Muscle layer of duodenum (tissue), 2 donors: Measurements from ENCODE around the gene VSIG4.

Experiments used
- H3K27ac ChIP-seq: one replicate; pipeline ENCODE4 v1.7.0; 2013; ENCODE audit warnings: mild to moderate bottlenecking, low read length
- H3K27me3 ChIP-seq: one replicate; pipeline ENCODE4 v1.7.0; 2013; ENCODE audit warnings: low read depth, mild to moderate bottlenecking, control low read depth, low read length
- H3K36me3 ChIP-seq, 2 donors: one replicate each; pipeline ENCODE4 v1.7.0; 2013; ENCODE audit warnings: low read length in 2 of 2, control low read depth in 1 of 2, mild to moderate bottlenecking in 1 of 2; ENCODE audit not compliant: insufficient read depth in 2 of 2, control insufficient read depth in 1 of 2
- H3K4me1 ChIP-seq, 2 donors: one replicate each; pipeline ENCODE4 v1.7.0; 2013; ENCODE audit warnings: low read length in 2 of 2, mild to moderate bottlenecking in 2 of 2, control low read depth in 1 of 2, moderate library complexity in 1 of 2; ENCODE audit not compliant: insufficient read depth in 2 of 2, control insufficient read depth in 1 of 2
- H3K4me3 ChIP-seq, 2 donors: one replicate each; pipeline ENCODE4 v1.7.0; 2013; ENCODE audit warnings: low read length in 2 of 2, low read depth in 1 of 2, mild to moderate bottlenecking in 1 of 2
- H3K9me3 ChIP-seq, 2 donors: one replicate each; pipeline ENCODE4 v1.7.0; 2013; ENCODE audit warnings: low read length in 2 of 2, control low read depth in 1 of 2, mild to moderate bottlenecking in 1 of 2; ENCODE audit not compliant: control insufficient read depth in 1 of 2
- donor health status: healthy.

Gene VSIG4

GRCh38 chrX:66046612-66047235, 6.8 kb upstream of the VSIG4 start:
- no peaks in the 10 kb centered on the region for H3K9me3 ChIP-seq
- no peak overlapping the region for H3K4me3 ChIP-seq
- no peak overlapping the region for H3K27ac ChIP-seq
- H3K4me1 ChIP-seq: no peaks in the 10 kb centered on the region
- H3K36me3 ChIP-seq: no peaks in the 10 kb centered on the region
- H3K27me3 ChIP-seq: no peaks in the 10 kb centered on the region

GRCh38 chrX:66045894-66046293, 6.0 kb upstream of the VSIG4 start:
- H3K27ac ChIP-seq: no peak overlapping the region

GRCh38 chrX:66043584-66043983, 3.7 kb upstream of the VSIG4 start:
- no peak overlapping the region for H3K4me3 ChIP-seq
- no peaks in the 10 kb centered on the region for H3K36me3 ChIP-seq
- no peak overlapping the region for H3K27ac ChIP-seq
- H3K4me1 ChIP-seq: no peaks in the 10 kb centered on the region
- H3K9me3 ChIP-seq: no peaks in the 10 kb centered on the region
- H3K27me3 ChIP-seq: no peaks in the 10 kb centered on the region

More at GRCh38 chrX:66045894-66046293, 6.0 kb upstream of the VSIG4 start:
- Histone ChIP-seq H3K4me1 (no peaks in the 10 kb centered on the region), H3K27me3 (no peaks in the 10 kb centered on the region), H3K36me3 (no peaks in the 10 kb centered on the region), H3K4me3 (no peak overlapping the region), H3K9me3 (no peaks in the 10 kb centered on the region)

GRCh38 chrX:66042307-66043077, 2.6 kb upstream of the VSIG4 start:
- Histone ChIP-seq H3K9me3 (no peaks in the 10 kb centered on the region), H3K4me1 (no peaks in the 10 kb centered on the region), H3K27me3 (no peaks in the 10 kb centered on the region), H3K4me3 (no peak overlapping the region), H3K36me3 (no peaks in the 10 kb centered on the region), H3K27ac (no peak overlapping the region)

GRCh38 chrX:66038115-66038514, 1.8 kb downstream of the VSIG4 start:
- no peaks in the 10 kb centered on the region for H3K4me1 ChIP-seq
- peak overlapping the region in 1 of 2 donors; percentile 16 for H3K4me3 ChIP-seq
- no peaks in the 10 kb centered on the region for H3K36me3 ChIP-seq
- H3K9me3 ChIP-seq: no peaks in the 10 kb centered on the region
- H3K27me3 ChIP-seq: no peaks in the 10 kb centered on the region
- no peak overlapping the region for H3K27ac ChIP-seq

- Histone ChIP-seq H3K9me3 (no peaks in the 10 kb centered on the region), H3K4me3 (no peak overlapping the region), H3K27me3 (no peaks in the 10 kb centered on the region), H3K4me1 (no peaks in the 10 kb centered on the region), H3K36me3 (no peaks in the 10 kb centered on the region), H3K27ac (no peak overlapping the region)
Observed at GRCh38 chrX:66036231-66036630, 3.6 kb downstream of the VSIG4 start.

GRCh38 chrX:66035667-66036066, 4.2 kb downstream of the VSIG4 start:
- no peak overlapping the region for H3K27ac ChIP-seq
- H3K36me3 ChIP-seq: no peaks in the 10 kb centered on the region
- no peaks in the 10 kb centered on the region for H3K4me1 ChIP-seq
- no peaks in the 10 kb centered on the region for H3K27me3 ChIP-seq
- H3K4me3 ChIP-seq: no peak overlapping the region
- H3K9me3 ChIP-seq: no peaks in the 10 kb centered on the region

- H3K27me3 ChIP-seq: no peaks in the 10 kb centered on the region
- H3K4me1 ChIP-seq: no peaks in the 10 kb centered on the region
- H3K36me3 ChIP-seq: no peaks in the 10 kb centered on the region
- H3K27ac ChIP-seq: no peak overlapping the region
- no peaks in the 10 kb centered on the region for H3K9me3 ChIP-seq
- no peak overlapping the region for H3K4me3 ChIP-seq
Observed at GRCh38 chrX:66030505-66031317, 9.2 kb downstream of the VSIG4 start.

GRCh38 chrX:66028936-66029335, 10.9 kb downstream of the VSIG4 start:
- no peak overlapping the region for H3K4me3 ChIP-seq
- no peaks in the 10 kb centered on the region for H3K9me3 ChIP-seq
- no peak overlapping the region for H3K27ac ChIP-seq
- no peaks in the 10 kb centered on the region for H3K27me3 ChIP-seq
- H3K4me1 ChIP-seq: no peaks in the 10 kb centered on the region
- H3K36me3 ChIP-seq: no peaks in the 10 kb centered on the region

- H3K27ac ChIP-seq: no peak overlapping the region
Observed at GRCh38 chrX:66024570-66024969, 15.3 kb downstream of the VSIG4 start.

GRCh38 chrX:66024092-66024467, 15.8 kb downstream of the VSIG4 start:
- H3K9me3 ChIP-seq: no peaks in the 10 kb centered on the region
- no peaks in the 10 kb centered on the region for H3K27me3 ChIP-seq
- no peak overlapping the region for H3K27ac ChIP-seq
- no peaks in the 10 kb centered on the region for H3K36me3 ChIP-seq
- H3K4me3 ChIP-seq: no peak overlapping the region
- no peaks in the 10 kb centered on the region for H3K4me1 ChIP-seq

More at GRCh38 chrX:66024570-66024969, 15.3 kb downstream of the VSIG4 start:
- Histone ChIP-seq H3K4me3 (no peak overlapping the region), H3K4me1 (no peaks in the 10 kb centered on the region), H3K9me3 (no peaks in the 10 kb centered on the region), H3K36me3 (no peaks in the 10 kb centered on the region), H3K27me3 (no peaks in the 10 kb centered on the region)
